Stimulated activated CD8-positive, alpha-beta memory T cell treated with anti-CD3 and anti-CD28 coated beads, Interleukin-15, amount 100 ng/mL, for 48 hours (primary cell): Measurements from ENCODE around the gene ZNF134.

Source experiments
- DNase-seq, 2 donors: peaks; one replicate each; pipeline ENCODE4 v3.0.0-alpha.2; 2020; ENCODE audit warnings: low read depth in 2 of 2

The ZNF134 gene

DNA sequence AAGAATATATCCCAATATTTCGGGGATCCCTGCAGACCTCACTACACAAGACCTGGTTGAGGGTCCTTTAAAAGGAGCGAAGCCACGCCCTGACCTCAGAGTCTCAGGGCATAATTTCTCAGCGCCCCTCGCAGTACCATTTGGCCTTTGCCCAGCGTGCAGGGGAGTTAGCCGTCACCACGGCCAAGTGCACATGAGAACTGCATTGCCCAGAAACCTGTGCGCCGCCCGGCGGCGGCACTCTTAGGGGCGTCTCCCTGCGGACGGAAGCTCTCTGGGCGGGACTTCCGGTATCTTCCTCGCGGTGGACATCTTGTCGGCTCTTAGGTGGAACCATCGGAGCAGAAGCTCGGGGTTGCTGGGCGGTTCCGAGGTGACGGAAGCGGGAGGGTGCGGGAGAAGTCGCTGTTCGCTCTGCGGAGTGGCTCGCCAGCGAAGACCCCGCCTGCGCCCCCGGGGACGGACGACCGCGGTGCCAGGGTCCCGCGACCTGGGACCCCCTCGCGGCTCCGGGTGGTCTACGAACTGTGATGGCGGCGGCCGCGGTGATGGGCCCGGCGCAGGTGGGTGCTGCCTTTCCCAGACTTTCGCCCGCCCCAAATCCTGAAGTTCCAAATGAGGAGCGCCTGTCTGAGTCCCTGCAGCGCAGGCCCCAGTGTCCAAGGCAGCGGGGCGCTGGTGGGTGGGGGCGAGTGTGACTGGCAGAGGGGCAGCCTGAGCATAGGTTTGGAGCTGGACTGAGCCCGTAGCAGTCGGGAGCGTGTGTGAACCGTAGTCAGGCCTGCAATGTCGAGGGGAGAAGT lies at the start of gene ZNF134:
Gene ZNF134 (plus strand): TSS at position 302 of the 803 bp plus-strand sequence. CDS start 5,227 bp downstream, outside the sequence.
- DNase-seq = peak; percentile 81 to 86

DNA sequence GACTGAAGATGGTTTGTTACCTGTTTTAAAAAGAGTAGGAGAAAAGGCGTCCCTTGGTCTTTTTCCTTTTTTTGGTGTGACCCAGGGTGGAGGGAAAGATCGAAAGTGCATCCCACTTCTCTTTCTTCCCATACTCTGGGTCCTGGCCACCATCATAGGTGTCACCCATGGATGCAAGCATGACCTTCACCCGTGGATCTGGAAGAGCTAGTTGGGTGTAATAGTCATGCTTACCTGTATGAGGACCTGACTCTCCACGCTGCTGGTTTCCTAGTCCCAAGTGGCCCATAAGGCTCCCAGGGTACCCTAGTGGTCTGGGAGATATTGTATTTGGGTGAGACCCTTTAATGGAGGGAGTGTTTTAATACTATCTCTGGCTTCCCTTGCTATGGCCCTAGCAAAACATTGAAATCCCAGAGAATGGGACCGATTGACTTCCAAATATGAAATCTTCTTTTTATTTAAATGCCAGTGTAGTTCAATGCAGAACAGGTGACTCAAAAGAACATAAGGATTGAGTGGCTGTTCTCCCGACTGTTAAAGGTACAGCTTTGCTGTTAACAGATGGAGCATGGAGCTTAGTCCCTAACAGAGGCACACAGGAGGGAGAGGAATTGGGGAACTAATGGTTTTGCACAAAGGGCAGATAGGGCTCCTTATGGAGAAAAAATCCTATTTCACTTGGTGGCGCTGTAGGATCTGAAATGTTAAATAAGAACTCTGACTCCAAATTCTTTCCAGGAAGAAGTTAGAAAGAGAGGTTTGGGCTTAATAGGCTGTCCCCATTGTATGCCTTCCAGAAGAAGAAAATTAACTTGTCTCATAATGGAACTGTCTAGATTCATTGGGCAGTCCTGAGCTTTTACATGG lies 47.4 kb upstream of the ZNF134 start:
- DNase-seq = no peak

DNA sequence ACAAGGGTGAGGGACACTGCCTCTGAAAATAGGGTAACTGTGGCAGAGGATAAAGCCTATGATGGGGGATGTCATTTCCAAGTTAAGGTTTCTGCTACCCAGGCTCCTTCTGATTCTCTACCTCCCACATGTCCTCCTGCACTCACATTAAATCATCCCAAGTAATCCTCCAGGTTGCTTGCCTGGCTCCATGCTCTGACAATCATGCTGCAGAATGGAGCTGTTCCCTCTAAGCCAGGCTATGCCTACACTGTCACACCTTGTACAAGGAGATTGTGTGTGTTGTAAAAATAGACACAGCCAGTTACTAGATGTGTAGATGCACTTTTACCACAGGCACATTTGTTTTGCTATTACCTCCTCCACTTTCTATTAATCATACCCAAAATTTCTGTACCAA lies 43.3 kb upstream of the ZNF134 start:
- no peak for DNase-seq

DNA sequence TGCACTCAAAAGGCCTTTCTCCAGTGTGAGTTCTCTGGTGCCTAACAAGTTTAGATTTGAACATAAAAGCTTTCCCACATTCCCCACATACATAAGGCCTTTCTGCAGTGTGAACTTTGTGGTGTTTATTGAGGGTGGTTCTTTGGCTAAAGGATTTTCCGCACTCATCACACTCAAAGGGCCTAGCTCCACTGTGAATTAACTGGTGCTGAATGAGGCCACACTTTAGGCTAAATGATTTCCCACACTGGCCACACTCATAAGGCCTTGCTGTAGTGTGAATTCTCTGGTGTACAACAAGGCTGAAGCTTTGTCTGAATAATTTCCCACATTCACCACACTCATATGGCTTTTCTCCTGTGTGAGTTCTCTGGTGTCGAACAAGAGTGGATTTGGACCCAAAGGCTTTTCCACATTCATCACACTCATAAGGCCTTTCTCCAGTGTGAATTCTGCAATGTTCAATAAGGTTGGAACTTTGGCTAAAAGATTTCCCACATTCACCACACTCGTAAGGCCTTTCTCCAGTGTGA lies 41.6 kb upstream of the ZNF134 start:
- no peak for DNase-seq

- DNase-seq = no peak
These were observed 37.4 kb upstream of the ZNF134 start for GRCh38 chr19:57576661-57577060.

DNA sequence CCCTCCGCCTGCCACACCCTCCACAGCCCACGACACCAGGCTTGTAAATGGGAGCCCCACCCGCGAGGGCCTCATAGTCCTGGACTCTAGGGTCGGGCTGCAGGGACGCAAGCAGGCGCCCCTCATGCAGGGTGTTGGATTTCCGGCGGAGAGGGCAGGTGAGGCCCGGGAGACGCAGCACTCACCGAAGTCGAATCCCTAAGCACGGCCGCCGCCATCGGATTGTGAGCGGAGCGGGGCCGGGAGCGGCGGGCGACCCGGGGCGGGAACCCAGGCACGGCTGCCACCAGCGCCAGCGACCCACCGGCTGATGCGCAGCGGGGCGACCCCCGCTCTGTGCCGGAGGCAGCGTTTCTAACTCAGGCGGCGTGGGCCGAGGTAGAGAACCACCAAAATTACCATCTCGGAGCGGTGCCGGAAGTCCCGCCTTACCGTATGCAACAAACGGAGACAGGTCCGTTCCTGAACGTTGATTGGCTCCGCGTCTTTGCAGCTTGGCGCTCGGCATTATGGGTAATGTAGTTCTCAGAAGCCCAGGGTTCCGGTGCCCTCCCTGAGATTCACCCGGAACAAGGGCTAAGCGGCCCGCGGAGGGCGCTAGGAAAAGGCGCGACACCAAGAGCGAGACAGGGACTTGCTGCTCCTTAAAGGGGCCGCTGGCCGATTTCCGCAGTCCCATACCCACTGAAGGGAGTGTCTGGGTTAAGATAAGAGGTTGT lies 35.4 kb upstream of the ZNF134 start, which contains the start of gene ZNF416:
Gene ZNF416 (minus strand): TSS at position 425 of the 719 bp plus-strand sequence. CDS start 207 bp downstream, at position 218.
- peak; percentile 89 to 93 for DNase-seq

DNA sequence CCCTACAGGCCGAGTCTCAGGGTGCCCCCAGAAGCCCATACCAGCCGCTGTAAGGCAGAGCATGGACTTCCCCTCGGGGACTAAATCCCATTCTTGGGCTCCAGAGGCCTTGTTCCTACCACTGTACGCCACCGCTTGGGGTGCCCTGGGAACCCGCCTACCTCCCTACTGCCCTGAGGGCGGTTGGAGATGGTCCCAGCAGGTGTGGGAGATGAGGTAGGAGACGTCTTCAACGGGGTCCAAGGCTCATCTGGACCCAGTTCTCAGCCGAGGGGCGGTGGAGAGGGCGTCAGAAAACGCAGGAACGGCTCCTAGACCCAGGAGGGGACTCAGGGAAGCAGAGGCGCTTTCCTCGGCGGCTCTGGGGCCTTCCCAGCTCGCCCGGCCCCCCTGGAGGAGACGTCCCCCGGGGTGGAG lies 30.9 kb upstream of the ZNF134 start:
- no peak for DNase-seq

DNA sequence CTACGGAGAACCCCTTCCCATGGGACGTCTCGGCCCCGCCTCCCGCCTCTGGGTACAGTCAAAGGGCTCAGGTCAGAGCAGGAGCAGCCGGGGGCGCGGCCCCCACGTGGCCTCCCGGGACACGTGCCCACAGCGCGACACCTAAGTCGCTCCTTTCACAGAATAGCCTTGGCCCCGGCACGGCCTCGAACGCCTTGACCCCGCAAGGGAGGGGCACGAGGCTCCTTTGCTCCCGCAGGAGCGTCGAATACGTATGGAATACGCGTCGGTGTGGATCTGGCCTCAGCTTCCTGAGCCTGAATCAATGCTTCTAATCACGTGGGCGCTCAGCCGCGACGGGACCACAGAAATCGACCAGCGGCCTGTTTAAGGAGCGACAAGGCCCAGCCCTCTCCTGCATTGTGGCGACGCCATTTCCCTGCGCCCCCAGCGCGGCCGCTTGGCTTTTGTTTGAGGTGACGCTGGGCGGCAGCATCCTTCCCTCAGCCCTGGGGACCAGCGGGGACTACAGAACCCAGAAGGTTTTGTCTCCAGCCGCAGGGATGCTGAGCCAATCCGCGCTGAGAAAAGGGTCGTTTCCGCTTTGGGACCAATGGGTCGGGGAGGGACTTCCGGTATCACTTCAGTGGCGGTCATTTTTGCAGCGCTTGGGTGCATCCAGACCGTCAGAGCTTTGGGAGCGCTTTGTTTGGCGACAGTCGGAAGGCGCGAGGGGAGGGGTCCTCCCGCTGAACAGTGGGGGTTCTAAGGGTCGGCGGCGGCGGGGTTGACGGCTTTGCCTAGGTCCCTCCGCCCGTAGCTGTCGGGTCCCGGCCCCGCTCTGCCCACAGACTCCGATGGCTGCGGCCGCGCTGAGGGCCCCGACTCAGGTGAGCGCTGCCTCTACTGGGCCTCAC lies 30.3 kb upstream of the ZNF134 start, which contains the start of gene ZIK1:
Gene ZIK1 (plus strand): TSS at position 625 of the 896 bp plus-strand sequence. CDS start 212 bp downstream, at position 837.
- peak; percentile 67 to 78 for DNase-seq

DNA sequence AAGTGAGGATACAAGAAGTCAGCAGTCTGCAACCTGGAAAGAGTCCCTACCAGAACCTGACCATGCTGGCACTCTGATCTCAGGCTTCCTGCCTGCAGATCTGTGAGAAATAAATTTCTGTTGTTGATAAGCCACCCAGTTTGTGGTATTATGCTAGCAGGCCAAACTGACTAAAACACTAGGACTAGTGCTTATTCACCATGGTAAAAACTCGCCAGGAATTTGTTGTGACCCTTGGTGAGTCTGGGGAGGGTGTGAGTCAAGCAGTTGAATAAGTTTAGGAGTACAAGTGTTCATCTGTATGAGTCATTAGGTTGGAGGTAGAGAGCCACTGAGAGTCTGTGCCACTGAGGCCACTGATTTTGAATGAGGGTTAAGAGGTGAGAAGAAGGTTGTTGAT lies 26.5 kb upstream of the ZNF134 start:
- no peak for DNase-seq

DNA sequence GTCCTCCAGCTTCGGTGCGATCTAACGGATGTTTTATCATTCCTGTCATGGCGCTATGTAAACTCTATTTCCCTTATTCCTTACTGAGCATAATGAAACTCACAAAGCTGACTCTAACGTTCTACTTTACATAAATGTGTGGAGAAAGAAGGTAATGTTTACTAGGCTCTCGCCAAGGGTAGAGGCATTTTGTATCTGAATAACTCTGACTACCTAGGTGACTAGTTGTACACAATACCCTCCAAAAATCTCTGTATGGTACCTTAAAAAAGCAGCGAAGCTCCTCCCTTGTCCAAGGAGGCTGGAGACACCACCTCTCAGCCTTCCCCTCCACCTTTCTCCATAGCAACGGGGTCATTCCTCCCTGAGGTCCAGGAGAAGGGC lies 14.7 kb upstream of the ZNF134 start:
- no peak for DNase-seq

GRCh38 chr19:57599761-57600383 lies 14.2 kb upstream of the ZNF134 start, which contains the start of gene ZNF530:
TSS of gene ZNF530 (plus strand) at chr19:57599885. CDS start at chr19:57604346, 4,461 bp downstream.
- DNase-seq = peak; percentile 78 to 80

DNA sequence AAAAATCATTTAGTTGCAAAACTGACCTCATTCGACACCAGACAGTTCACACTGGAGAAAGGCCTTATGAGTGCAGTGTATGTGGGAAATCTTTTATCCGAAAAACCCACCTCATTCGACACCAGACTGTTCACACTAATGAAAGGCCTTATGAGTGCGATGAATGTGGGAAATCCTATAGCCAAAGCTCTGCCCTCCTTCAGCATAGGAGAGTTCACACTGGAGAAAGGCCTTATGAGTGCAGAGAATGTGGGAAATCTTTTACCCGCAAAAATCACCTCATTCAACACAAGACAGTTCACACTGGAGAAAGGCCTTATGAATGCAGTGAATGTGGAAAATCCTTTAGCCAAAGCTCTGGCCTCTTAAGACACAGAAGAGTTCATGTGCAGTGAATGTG lies 7.1 kb upstream of the ZNF134 start:
- DNase-seq = no peak

- DNase-seq = no peak
These were observed 2.9 kb upstream of the ZNF134 start for GRCh38 chr19:57611113-57611512.

GRCh38 chr19:57615346-57615745 lies 1.3 kb downstream of the ZNF134 start:
- no peak for DNase-seq

DNA sequence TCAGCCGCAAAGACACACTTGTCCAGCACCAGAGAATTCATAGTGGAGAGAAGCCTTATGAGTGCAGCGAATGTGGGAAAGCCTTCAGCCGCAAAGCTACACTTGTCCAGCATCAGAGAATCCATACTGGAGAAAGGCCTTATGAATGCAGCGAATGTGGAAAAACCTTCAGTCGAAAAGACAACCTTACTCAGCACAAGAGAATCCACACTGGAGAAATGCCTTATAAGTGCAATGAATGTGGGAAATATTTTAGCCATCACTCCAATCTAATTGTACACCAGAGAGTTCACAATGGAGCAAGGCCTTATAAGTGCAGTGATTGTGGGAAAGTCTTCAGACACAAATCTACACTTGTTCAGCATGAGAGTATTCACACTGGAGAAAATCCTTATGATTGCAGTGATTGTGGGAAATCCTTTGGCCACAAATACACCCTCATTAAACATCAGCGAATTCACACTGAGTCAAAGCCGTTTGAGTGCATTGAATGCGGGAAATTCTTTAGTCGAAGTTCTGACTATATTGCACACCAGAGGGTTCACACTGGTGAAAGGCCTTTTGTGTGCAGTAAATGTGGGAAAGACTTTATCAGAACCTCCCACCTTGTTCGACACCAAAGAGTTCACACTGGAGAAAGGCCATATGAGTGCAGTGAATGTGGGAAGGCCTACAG lies 6.8 kb downstream of the ZNF134 start:
- no peak for DNase-seq

DNA sequence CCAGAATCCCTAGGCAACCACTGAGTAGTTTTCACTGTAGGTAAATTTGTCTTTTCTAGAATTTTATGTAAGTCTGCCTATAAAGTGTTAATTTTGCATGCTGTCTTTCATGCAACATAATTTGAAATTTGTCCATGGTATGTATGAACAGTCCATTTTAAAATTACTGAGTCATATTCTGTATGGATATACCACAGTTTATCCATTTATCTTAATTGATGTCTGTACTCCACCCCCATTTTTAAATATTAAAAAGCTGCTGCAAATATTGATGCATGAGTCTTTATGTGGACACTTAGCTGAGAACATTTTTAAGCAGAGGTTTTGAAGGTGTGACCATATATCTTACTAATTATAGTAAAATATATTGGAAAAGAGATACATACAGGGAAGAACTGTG lies 9.0 kb downstream of the ZNF134 start:
- no peak for DNase-seq

GRCh38 chr19:57632987-57633831 lies 19.2 kb downstream of the ZNF134 start, which contains the start of gene ZNF211:
TSS of gene ZNF211 (plus strand) at chr19:57633168. CDS start at chr19:57633347, 179 bp downstream.
- DNase-seq = peak; percentile 78 to 81

DNA sequence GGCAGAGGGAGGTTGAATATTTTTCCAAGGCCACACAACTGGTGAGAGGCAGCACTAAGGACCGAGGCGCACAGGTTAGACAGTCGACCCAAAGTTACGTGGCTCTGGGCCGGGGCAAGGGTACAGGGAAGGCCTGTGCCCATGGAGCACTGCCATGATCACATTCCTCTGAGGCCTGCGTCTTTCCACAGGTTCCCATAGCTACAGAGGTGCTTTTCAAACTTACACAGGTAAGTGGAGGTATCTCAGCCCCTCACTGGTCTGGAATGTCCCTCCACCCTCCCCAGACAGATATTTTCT lies 19.7 kb downstream of the ZNF134 start:
- no peak for DNase-seq

DNA sequence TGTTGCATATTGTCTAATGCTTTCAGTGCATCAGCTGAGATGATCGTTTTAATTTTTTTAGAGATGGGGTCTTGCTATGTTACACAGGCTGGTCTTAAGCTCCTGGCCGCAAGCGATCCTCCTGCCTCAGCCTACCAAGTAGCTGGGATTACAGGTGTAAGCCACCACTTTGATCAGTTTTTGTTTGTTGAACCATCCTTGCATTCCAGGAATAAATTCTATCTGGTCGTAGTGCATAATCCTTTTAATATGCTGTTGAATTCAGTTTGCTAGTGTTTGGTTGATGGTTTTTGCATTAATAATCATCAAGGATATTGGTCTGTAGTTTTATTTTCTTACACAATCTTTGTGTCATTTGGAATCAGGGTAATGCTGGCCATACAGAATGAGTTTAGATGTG lies 23.3 kb downstream of the ZNF134 start:
- DNase-seq = no peak
